Right renal pelvis (tissue), 4 donors: ENCODE measurements around the gene NBEA. TPM values are rescaled to one million over a fixed set of nuclear protein-coding genes. Genes with fewer than 3 reads are reported as not detected.
"Not testable (repeated sequence)": the region's sequence is repeated elsewhere in the genome, so short reads cannot be mapped to it uniquely, and the experiment has no call there.

ENCODE experiments used
- DNase-seq, 4 donors: peaks; one replicate each; pipeline ENCODE4 v3.0.0-alpha.2; 2013; ENCODE audit warnings: low read depth in 4 of 4, low spot score in 3 of 4, missing footprints in 1 of 4
- polyA plus RNA-seq, 4 donors: library from polyadenylated mRNA; unstranded; fragments of 120-200 nt; gene quantifications; one replicate each; pipeline ENCODE4 v1.2.1, GENCODE V29; 2013; ENCODE audit not compliant: insufficient read length in 4 of 4

NBEA gene
- polyA plus RNA-seq, 4 donors, result 15.6 to 19.9 (median 18.3) TPM

DNA sequence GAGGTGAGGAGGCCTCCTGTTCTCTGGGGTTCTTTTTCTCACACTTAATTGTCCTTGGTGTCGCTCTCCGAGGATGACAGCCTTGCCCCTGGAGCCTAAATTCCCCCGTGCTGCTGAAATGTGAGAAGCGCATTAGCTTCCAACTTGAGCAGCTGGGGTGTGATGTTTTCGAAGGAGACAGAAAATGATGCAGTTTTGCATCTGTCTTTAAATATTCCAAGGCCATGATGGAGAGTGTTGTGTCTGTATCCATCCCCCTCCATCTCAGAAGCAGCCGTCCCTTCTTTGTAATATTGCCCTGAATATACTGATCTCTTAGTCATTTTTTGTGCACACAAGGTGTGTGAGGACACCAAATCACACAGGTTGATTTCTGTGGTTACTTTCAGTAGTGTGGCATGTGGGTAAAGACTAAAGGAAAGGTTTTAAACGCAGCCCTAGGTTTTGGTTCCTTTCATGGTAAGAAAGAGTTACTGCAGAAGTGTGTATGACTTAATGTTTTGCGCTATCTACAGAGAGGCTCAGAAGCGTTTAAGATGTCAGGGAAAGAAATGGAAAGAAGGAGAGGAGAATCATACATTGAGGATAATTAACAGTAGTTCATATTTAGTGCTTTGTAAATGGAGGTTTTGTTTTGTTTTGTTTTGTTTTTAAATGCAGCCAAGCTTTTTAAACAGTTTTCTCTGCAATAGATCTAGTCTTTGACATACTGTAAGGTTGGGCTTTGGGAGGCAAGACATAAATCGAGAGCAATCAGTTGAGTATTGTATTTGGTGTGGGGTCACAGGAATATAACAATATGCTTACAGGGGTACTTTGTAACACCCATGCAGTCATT, 1.6 kb downstream of the NBEA start:
- DNase-seq, result no peak

DNA sequence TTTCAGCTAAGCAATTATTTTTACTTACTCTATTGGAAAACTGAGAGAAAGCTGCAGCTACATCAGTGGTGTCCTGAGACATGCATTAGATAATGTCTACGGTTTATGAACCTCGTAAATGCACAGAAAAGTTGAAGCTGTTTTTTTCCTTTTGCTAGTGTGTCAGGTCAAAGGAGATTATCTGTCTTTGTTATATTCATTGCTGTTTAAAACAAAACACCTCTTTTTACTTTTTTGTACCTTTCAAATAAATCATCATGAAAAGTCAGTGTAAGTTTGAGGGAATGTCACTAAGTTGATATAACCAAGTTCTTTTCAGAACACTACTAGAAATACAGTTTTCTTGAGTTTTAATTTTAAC, 2.2 kb downstream of the NBEA start:
- no peak for DNase-seq

DNA sequence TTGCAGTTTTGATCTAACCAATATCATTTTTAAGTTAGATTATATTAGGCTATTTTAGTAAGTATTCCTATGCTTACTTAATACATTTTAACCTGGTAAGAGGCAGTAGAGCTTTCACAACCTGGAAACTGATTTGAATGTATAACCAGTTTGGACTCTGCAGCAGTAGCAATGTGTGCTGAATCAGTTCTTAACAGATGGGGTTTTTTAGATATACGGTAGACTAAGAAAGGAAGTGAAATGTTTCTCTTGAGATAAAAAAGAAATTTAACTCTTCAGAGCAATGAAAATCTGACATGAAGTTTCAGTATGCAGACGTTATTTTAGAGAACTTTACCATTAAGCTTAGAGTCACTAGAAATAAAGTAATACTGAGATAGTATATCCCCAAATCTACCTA, 2.7 kb downstream of the NBEA start:
- no peak for DNase-seq

DNA sequence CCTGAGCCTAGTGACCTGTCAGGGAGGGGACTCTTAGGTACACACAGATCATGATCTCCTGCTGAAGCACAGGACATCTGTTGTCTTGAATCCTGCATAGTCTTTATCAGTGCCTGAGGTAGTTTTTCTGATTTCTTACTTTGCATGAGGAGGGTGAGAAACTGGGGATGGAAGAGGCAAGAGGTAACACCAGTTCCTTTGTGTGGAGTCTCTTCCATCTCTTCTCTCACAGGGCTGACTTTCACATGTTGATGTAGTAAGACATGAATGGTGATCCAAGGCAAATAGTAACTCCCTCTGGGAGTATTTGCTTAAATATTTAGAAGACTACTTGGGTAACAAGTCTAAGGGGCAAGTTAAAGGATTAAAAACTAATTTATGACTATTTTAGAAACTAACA, 9.5 kb downstream of the NBEA start:
- no peak for DNase-seq

DNA sequence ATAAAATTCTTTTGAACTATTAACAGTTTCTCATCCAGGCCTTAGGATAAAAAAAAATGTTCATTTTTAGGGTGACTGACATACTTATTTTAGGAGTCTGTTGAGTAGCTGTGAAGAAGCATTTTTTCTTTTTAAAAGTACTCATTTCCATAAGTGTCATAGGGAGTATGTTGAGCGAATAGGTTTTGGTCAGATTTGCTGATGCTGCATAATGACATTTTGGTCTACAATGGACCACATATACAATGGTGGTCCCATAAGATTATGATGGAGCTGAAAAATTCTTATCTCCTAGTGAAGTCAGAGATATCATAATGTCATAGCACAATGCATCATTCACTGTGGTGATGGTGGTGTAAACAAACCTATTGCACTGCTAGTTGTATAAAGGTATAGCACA, 17.4 kb downstream of the NBEA start:
- no peak for DNase-seq

DNA sequence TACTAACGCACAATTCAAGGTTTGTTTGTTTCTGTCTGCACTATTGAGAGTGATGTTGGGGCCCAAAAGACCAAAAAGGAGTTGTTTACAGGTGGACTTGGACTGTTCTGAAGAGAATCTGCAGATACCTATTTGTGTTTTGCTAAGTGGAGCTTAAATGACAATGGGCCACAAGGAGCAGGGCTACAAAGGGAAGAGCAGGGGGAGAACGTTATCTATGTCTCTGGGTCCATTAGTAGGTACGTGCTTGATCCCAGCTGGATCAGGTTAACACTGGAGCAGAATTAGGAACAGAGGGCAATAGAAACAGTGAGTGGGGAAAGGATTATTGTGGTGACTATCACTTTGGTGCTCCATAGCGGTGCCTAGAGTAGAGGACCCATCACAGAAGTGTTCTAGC, 22.5 kb downstream of the NBEA start:
- no peak for DNase-seq

DNA sequence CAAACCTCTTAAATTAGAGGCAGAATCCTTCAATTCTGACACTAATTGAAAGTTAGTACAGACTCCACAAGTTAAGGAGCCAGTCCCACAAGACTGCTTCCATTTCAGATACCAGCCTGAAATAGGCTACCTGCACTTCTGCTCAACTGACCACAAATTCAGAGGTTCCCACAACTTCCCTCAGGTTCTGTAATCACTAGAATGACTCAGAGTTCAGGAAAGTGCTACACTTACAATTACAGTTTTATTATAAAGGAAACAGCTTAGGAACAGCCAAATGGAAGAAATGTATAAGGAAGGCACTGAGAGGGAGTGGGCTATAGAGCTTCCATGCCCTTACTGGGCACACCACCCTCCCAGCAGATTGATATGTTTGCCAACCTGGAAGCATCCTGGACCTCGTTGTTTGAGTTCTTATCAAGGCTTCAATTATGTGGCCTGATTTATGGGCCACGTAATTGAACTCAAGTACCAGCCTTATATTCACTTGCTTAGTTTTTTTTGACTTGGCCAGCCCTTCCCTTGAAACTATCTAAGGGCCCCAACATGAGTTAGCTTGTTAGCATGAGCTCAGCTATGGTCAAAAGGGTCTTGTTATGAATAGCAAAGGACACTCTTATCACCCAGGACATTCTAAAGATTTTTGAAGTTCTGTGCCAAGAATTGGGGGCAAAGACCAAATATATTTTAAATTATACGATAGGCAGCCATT, 25.9 kb downstream of the NBEA start:
- DNase-seq, result no peak

DNA sequence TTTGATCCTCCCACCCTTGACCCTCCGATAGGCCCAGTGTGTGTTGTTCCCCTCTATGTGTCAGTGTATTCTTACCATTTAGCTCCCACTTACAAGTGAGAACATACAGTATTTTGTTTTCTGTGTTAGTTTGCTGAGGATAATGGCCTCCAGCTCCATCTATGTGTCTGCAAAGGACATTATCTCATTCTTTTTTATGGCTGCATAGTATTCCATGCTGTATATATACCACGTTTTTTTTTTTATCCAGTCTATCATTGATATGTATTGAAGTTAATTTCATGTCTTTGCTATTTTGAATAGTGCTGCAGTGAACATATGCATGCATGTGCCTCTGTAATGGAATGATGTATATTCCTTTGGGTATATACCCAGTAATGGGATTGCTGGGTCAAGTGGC, 27.5 kb downstream of the NBEA start:
- DNase-seq, result not testable (repeated sequence)

DNA sequence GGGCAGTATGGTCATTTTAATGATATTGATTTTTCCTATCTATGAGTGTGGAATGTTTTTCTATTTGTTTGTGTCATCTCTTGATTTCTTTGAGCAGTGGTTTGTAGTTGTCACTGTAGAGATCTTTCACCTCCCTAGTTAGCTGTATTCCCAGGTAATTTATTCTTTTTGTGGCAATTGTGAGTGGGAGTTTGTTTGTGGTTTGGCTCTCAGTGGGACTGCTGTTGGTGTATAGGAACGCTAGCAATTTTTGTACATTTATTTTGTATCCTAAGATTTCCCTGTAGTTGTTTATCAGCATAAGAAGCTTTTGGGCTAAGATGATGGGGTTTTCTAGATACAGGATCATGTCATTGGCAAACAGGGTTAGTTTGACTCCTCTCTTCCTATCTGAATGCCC, 28.9 kb downstream of the NBEA start:
- DNase-seq, result no peak

DNA sequence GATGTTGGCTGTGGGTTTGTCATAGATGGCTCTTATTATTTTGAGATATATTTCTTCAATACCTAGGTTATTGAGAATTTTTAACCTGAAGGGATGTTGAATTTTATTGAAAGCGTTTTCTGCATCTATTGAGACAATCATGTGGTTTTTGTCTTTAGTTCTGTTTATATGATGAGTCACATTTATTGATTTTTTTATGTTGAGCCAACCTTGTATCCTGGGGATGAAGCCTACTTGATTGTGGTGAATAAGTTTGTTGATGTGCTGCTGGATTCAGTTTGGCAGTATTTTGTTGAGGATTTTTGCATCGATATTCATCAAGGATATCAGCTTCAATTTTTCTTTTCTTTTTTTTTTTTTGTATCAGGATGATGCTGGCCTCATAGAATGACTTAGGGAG, 29.4 kb downstream of the NBEA start:
- no peak for DNase-seq

DNA sequence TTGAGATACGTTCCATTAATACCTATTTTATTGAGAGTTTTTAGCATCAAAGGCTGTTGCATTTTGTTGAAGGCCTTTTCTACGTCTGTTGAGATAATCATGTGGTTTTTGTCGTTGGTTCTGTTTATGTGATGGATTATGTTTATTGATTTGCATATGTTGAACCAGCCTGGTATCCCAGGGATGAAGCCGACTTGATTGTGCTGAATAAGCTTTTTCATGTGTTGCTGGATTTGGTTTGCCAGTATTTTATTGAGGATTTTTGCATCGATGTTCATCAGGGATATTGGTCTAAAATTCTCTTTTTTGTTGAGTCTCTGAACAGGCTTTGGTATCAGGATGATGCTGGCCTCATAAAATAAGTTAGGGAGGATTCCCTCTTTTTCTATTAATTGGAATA, 43.1 kb downstream of the NBEA start:
- DNase-seq, result not testable (repeated sequence)

DNA sequence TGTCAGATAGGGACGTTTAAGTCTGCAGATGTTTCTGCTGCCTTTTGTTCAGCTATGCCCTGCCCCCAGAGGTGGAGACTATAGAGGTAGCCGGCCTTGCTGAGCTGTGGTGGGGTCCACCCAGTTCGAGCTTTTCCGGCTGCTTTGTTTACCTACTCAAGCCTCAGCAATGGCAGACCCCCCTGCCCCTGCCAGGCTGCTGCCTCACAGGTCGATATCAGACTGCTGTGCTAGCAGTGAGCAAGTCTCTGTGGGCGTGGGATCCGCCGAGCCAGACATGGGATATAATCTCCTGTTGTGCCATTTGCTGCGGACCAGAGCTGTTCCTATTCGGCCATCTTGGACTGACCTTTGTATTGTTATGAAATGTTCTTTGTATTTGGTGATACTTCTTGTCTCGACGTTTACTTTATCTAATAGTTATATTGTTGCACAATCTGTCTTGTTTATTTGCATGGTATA, 46.3 kb downstream of the NBEA start:
- no peak for DNase-seq

DNA sequence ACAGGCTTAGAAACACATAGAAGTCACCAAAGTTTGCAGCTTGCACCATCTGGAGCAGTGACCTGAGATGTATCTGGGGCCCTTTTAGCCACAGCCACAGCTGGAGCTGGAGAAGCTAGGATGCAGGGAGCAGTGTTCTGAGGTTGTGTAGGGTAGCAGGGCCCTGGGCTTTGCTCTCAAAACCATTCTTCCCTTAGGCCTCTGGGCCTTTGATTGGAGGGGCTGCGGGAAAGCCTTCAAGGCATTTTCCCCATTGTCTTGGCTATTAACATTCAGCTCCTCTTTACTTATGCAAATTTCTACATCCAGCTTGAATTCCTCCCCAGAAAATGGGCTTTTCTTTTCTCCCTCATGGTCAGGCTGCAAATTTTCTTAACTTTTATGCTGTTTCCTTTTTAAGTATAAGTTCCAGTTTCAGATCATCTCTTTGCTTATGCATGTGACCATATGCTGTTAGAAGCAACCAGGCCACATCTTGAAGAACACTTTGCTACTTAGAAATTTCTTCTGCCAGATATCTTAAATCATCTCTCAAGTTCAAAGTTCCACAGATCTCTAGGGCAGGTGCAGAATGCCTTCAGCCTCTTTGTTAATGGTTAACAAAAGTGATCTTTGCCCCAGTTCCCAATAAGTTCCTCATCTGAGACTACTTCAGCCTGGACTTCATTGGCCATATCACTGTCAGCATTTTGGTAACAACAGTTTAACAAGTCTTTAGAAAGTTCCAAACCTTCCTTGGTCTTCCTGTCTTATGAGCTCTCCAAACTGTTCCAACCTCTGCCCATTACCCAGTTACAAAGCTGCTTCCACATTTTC, 48.5 kb downstream of the NBEA start:
- no peak for DNase-seq

DNA sequence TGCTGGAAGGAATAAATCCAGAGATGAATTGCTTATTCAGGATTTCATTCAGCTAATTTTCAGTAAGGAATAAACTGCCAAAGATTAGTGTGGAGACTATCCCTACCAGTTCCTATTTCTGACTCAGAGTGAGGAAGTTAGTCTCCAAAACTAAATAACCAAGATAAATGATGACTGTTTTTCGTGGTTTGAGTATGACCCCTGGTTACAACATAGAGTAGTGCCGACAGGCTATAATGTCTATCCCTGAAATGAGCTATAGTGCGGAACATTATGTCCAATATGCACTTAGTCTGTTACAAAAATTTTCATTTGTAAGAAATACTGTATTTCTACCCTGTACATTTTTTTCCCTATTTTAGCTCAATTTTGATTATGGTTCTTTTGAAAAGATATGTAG, 51.4 kb downstream of the NBEA start:
- no peak for DNase-seq

DNA sequence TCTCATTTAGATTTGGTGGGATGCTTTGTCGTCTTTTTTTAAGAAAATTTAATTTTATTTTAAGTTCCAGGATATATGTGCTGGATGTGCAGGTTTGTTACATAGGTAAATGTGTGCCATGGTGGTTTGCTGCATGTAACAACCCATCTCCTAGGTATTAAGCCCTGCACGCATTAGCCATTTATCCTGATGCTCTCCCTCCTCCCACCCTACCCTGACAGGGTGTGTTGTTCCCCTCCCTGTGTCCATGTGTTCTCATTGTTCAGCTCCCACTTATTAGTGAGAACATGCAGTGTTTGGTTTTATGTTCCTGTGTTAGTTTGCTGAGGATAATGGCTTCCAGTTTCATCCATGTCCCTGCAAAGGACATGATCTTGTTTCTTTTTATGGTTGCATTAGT, 61.7 kb downstream of the NBEA start:
- DNase-seq, result not testable (repeated sequence)

DNA sequence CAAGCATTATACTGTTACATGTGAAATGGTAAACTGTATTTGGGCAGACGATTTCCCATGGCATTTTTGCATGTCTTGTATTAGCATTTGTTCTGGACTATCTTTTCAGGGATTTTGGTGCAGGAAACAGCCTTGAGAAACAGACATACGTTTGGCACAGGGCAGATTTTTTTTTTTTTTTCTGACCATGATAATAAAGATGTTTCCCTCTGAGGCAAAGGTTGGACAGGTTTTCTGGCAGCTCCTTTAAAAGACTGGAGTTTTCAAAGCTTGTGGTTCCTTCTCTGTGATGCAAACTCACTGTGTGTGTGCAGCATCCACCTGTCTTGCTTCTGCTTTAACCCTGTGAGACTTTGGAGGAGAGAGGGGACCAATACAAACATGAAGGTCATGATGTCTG, 63.0 kb downstream of the NBEA start:
- DNase-seq, result no peak

DNA sequence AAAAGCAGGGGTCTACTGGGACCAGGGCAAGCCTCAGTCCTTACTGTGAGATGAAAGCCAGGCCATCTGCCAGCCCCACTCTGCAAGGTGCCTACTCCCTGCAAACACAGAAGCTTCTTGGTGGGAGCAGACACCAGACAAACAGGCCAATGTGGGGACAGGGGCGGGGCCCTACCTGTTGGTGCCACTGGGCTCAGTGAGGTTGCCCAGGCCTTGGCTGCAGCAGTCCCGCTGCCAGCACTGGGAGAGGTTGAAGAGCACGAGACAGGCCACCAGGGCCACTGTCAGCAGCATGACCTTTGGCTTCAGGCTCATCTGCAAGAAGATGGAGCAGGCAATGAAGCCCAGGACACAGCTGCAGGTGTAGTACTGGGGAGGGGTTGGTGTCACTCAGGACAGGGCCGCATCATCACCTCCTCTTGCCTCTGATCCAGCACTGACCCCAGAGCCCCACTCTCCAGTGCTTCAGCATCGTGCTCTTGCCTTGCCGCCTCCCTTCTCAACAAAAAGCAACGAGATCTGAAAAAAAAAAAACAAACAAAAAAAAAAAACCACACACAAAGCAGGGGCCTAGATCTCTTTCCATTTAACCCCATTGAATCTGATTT, 72.6 kb downstream of the NBEA start:
- DNase-seq, result no peak

DNA sequence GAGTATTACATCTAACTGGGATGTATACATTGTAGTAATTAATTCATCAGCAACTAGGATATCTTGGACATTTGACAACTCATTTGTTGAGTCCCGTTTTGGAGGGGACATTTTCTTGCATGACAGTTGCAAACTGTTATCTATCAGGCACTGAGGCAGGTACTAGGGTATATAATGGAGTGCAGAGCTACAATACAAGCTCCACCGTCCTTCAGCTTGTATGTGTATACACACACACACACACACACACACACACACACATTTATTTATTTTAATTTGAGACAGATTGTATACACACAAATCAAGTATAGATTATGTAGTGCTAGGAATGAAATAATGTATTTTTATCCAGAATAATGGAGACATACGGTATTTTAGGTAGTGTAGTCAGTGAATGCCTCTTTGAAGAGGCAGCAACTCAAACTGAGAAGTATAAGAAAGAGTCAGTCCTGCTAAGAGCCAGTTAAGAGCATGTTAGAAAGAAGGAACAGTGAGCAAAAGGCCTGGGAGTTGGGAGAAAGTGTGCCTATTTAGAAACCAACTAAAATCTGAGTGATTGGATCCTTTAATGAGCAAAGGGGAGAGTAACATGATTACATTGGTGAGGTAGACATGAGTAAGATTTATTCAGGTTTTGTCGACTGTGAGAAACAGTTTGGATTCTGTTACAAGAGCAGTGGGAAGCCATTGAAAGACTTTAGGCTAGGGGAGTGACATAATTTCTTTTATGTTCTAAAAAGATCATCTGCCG, 74.5 kb downstream of the NBEA start:
- DNase-seq, result no peak

DNA sequence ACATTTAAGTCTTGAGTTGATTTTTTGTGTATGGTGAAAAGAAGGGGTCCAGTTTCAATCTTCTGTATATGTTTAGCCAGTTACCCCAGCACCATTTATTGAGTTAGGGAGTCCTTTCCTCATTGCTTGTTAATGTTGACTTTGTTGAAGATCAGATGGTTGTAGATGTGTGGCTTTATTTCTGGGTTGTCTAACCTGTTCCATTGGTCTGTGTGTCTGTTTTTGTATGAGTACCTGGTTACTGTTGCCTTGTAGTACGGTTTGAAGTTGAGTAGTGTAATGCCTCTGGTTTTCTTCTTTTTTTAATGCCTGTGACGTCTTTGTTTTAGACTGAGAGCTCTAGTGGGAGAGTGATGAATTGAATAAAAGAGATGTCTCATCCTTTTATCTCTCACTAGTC, 83.2 kb downstream of the NBEA start:
- no peak for DNase-seq

DNA sequence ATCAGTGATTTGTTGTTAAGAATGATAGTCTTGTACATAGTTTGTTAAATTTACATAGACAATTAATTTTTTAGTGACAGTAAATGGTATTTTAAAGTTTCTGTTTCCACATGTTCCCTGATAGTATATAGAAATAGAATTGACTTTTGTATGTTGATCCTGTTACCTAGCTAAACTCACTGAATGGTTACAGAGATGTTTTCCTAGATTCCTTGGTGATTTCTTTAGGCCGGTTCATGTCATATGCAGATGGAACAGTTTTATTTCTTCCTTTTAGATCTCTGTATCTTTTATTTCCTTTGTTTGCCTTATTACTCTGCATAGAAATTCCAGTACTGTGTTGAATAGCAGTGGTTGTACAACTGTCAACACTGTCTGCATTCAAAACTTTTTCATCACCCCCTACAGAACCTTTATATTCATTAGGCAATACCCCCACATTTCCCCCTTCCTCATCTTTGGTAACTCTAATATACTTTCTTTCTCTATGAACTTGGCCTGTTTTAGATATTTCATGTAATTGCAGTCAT, 86.3 kb downstream of the NBEA start:
- no peak for DNase-seq
